MCF 10A (cell line): ENCODE measurements around the gene INTS7. TPM values are rescaled to one million over a fixed set of nuclear protein-coding genes. Genes with fewer than 3 reads are reported as not detected.

ENCODE experiments used
- BruUV-seq: library from RNA; stranded (reverse); fragments of 400-500 nt; replicated peaks from 2 replicates; lab custom pipeline; 2021; lab: Mats Ljungman, UMichigan
- CTCF ChIA-PET: fragments of 300-600 bp; sonication (Branson Sonifier 250); formaldehyde crosslinking; extraction: SDS; loops from one replicate; lab custom pipeline; 2021; ENCODE audit warnings: antibody characterized with exemption, inconsistent platforms; lab: Yijun Ruan, JAX
- POLR2A ChIA-PET: fragments of 300-600, 350-650 bp; sonication (Branson Sonifier 250); formaldehyde crosslinking; extraction: SDS; loops from one replicate; lab custom pipeline; 2020; ENCODE audit warnings: antibody characterized with exemption, inconsistent platforms; lab: Yijun Ruan, JAX
- DNase-seq: peaks from one replicate; pipeline ENCODE4 v3.0.0-alpha.2; 2018; ENCODE audit not compliant: unreplicated experiment
- H3K27ac Mint-ChIP-seq: one replicate; pipeline ENCODE4 v1.8.0; 2022; ENCODE audit warnings: mild to moderate bottlenecking, low read depth, mixed read lengths; ENCODE audit not compliant: unreplicated experiment
- H3K27me3 Mint-ChIP-seq: one replicate; pipeline ENCODE4 v1.8.0; 2022; ENCODE audit warnings: mixed read lengths; ENCODE audit not compliant: insufficient read depth, unreplicated experiment
- H3K36me3 Mint-ChIP-seq: one replicate; pipeline ENCODE4 v1.8.0; 2022; ENCODE audit warnings: mild to moderate bottlenecking, moderate library complexity, mixed read lengths; ENCODE audit not compliant: insufficient read depth, unreplicated experiment
- H3K4me1 Mint-ChIP-seq: one replicate; pipeline ENCODE4 v1.8.0; 2022; ENCODE audit warnings: mixed read lengths; ENCODE audit not compliant: insufficient read depth, unreplicated experiment
- H3K4me3 Mint-ChIP-seq: one replicate; pipeline ENCODE4 v1.8.0; 2022; ENCODE audit warnings: mild to moderate bottlenecking, moderate library complexity, mixed read lengths; ENCODE audit not compliant: unreplicated experiment
- H3K9me3 Mint-ChIP-seq: one replicate; pipeline ENCODE4 v1.8.0; 2022; ENCODE audit warnings: mixed read lengths; ENCODE audit not compliant: unreplicated experiment
- intact Hi-C: fragments of 100-400 bp; cut with micrococcal nuclease; formaldehyde crosslinking; loops from 2 replicates; pipeline ENCODE4 v1.14.1; 2022
- total RNA-seq: library from RNA; stranded (reverse); gene quantifications from 2 replicates; pipeline ENCODE4 v1.2.3, GENCODE V29; 2022
- TF ChIP-seq, protein P1 (sequence below): fragments of 200-600 bp; IDR thresholded peaks from one replicate; pipeline ENCODE4 v1.8.0; 2022; ENCODE audit warnings: antibody characterized with exemption, mild to moderate bottlenecking; ENCODE audit not compliant: unreplicated experiment

The INTS7 gene
- total RNA-seq, 1 experiment from 2014 or later: 62.3 TPM

DNA sequence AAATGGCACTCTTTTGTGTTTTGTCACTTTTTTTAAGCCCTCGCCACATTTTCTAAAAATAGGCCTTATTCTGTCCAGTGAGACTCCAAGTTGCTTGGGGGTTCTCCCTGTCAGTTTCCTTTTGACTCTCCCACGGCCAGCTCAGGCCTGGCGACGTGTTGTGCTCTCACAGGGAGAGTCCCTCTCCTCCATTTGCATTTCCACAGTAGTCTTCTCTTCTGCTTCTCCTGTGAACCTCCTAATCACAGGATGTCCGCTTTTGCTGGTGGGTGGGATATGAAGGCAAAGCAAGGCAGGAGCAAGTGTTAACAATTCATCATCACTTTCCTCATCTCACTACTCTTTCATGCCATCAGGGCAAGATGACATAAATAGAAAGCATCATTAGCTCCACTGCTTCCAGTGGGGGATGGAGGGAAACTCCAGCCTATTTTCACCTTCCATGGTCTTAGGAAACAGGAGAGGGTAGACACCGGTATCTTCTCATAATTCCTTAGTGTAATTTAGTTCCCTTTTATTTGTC is 99.8 kb downstream of the INTS7 start:
- TSS peak; percentile 1 for BruUV-seq
- peaks cover 13% of the 10 kb centered on the region for H3K36me3 Mint-ChIP-seq
- POLR2A ChIA-PET: interaction anchor here (0.8 to 2.8 kb wide), 2 partner anchors 8 to 9 kb away, joined by 4 to 19 read pairs; no protein-coding TSS in a partner anchor
- no peak for DNase-seq
- no peaks in the 10 kb centered on the region for H3K4me1 Mint-ChIP-seq
- intact Hi-C loops: no loop called here
- CTCF ChIA-PET: interaction anchor here (0.6 to 10.5 kb wide), 5 partner anchors 9 to 255 kb away, joined by 3 to 127 read pairs (median 5); no protein-coding TSS in a partner anchor
- no peaks in the 10 kb centered on the region for H3K27me3 Mint-ChIP-seq
- no peak overlapping the region for H3K4me3 Mint-ChIP-seq
- TF ChIP-seq, protein P1, sequence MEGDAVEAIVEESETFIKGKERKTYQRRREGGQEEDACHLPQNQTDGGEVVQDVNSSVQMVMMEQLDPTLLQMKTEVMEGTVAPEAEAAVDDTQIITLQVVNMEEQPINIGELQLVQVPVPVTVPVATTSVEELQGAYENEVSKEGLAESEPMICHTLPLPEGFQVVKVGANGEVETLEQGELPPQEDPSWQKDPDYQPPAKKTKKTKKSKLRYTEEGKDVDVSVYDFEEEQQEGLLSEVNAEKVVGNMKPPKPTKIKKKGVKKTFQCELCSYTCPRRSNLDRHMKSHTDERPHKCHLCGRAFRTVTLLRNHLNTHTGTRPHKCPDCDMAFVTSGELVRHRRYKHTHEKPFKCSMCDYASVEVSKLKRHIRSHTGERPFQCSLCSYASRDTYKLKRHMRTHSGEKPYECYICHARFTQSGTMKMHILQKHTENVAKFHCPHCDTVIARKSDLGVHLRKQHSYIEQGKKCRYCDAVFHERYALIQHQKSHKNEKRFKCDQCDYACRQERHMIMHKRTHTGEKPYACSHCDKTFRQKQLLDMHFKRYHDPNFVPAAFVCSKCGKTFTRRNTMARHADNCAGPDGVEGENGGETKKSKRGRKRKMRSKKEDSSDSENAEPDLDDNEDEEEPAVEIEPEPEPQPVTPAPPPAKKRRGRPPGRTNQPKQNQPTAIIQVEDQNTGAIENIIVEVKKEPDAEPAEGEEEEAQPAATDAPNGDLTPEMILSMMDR: no peak
- peak overlapping the region; percentile 3 for H3K27ac Mint-ChIP-seq
- no peaks in the 10 kb centered on the region for H3K9me3 Mint-ChIP-seq

DNA sequence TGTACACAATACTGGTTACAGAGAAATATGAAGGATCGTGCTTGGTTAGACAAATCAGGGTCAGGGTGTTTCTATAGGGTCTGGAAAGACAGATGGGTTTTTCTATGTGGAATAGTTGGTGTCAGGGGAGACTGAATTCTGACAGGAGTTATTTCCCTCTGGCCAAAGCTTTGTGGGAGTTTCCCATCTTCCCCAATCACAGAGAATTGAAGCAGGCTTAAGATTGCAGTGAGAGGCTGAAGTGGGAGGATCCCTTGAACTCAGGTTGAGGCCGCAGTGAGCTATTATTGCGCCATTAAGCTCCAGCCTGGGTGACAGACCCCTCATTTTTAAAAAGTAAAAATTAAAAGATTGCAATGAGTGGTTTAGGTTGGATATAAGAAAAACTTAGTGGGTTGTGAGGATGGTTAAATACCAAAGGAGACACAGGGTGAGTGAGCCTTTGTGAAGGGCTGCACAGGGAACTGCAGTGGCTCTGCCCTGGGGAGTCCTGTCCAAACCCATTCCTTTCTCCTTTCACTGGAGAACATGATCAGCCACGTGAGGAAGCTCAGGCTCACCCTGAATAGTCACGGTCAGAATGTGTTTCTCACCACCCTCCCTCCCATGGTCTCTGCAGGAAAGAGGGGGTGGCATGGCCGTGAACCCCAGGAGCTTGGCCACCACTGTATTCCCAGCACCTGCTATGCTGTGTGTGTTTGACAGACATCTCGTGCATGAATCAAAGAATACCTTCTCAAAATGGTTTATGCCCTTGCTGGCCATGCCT is 101.2 kb downstream of the INTS7 start:
- H3K27ac Mint-ChIP-seq: no peak overlapping the region
- DNase-seq: no peak
- intact Hi-C loops: no loop called here

DNA sequence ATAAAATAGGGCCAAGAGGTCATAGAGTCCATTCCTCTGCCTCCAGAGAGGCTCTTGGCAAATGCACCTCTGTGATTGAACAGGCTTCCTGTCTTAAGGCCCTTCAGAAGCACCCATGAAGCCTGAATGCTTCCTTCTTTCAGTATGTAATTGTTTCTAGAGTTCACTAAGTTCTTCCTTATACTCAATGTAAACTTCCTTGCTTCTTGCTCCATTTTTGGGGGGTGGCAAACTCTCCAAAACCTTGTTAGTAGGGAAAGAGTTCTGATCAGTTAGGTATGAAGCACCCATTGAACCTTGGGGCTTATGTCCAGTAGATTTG is 102.5 kb downstream of the INTS7 start:
- H3K4me1 Mint-ChIP-seq: peaks cover 20% of the 10 kb centered on the region
- H3K27ac Mint-ChIP-seq: no peak overlapping the region
- TF ChIP-seq, protein P1: no peak
- no peak for DNase-seq
- BruUV-seq: no TSS peak
- intact Hi-C loops: no loop called here
- H3K9me3 Mint-ChIP-seq: no peaks in the 10 kb centered on the region
- peaks cover 5% of the 10 kb centered on the region for H3K36me3 Mint-ChIP-seq
- no peaks in the 10 kb centered on the region for H3K27me3 Mint-ChIP-seq
- CTCF ChIA-PET: interaction anchor here (3.6 to 10.5 kb wide), 2 partner anchors 11 to 234 kb away, joined by 20 to 127 read pairs; no protein-coding TSS in a partner anchor
- POLR2A ChIA-PET: interaction anchor here (1.0 to 2.8 kb wide), 2 partner anchors 8 to 12 kb away, joined by 5 to 19 read pairs; no protein-coding TSS in a partner anchor
- H3K4me3 Mint-ChIP-seq: no peak overlapping the region

More for the DNA sequence above, 101.2 kb downstream of the INTS7 start:
- H3K36me3 Mint-ChIP-seq: peaks cover 6% of the 10 kb centered on the region
- TF ChIP-seq, protein P1: no peak
- CTCF ChIA-PET: interaction anchor here (1.1 to 10.5 kb wide), 4 partner anchors 10 to 253 kb away, joined by 4 to 127 read pairs (median 12); no protein-coding TSS in a partner anchor
- no peak overlapping the region for H3K4me3 Mint-ChIP-seq
- no peaks in the 10 kb centered on the region for H3K27me3 Mint-ChIP-seq
- POLR2A ChIA-PET: interaction anchor here (0.6 to 2.8 kb wide), 5 partner anchors 9 to 121 kb away, joined by 3 to 19 read pairs (median 4); partner anchors contain the start of genes DTL and INTS7
- BruUV-seq: no TSS peak
- no peaks in the 10 kb centered on the region for H3K9me3 Mint-ChIP-seq
- peaks cover 8% of the 10 kb centered on the region for H3K4me1 Mint-ChIP-seq
